HFFc6 (cell line): ENCODE measurements around the gene DPP6. TPM values are rescaled to one million over a fixed set of nuclear protein-coding genes. Genes with fewer than 3 reads are reported as not detected.

Experiments
- DNase-seq: peaks from one replicate; pipeline ENCODE4 v3.0.0-alpha.2; 2018
- H3K27ac Mint-ChIP-seq: 2 replicates; pipeline ENCODE4 v1.8.0; 2020; ENCODE audit warnings: mild to moderate bottlenecking, mixed read lengths
- H3K27me3 Mint-ChIP-seq: 2 replicates; pipeline ENCODE4 v1.8.0; 2021; ENCODE audit warnings: mild to moderate bottlenecking, moderate library complexity, mixed read lengths; ENCODE audit not compliant: insufficient read depth
- H3K36me3 Mint-ChIP-seq: 2 replicates; pipeline ENCODE4 v1.8.0; 2021; ENCODE audit warnings: low read depth, mixed read lengths
- H3K4me1 Mint-ChIP-seq: 2 replicates; pipeline ENCODE4 v1.8.0; 2020; ENCODE audit warnings: low read depth, mixed read lengths
- H3K4me3 Mint-ChIP-seq: 2 replicates; pipeline ENCODE4 v1.8.0; 2020; ENCODE audit warnings: mild to moderate bottlenecking, moderate library complexity, mixed read lengths
- H3K9me3 Mint-ChIP-seq: 2 replicates; pipeline ENCODE4 v1.8.0; 2020; ENCODE audit warnings: mild to moderate bottlenecking, mixed read lengths
- CTCF ChIP-seq: fragments of 200-600 bp; sonication (generic); IDR thresholded peaks from 2 replicates; pipeline ENCODE4 v1.5.0; 2021; ENCODE audit warnings: antibody characterized with exemption, mild to moderate bottlenecking
- total RNA-seq, 6 experiments: library from RNA; stranded (reverse); fragmentation: NEBNext Ultra II Directional; extraction: Animal tissue kit (Norgen Biotek cat#: 25700); gene quantifications; 2 replicates in 1 of 6; 3 replicates in 5 of 6; pipeline ENCODE4 v1.2.3, GENCODE V29; 2021

The DPP6 gene
- total RNA-seq, 6 experiments from 2014 or later = not detected

- H3K36me3 Mint-ChIP-seq = peaks cover 4% of the 10 kb centered on the region; the same call in 1 of the 2 replicates
- H3K4me3 Mint-ChIP-seq = no peak overlapping the region
- peaks cover 73% of the 10 kb centered on the region for H3K9me3 Mint-ChIP-seq
- H3K27me3 Mint-ChIP-seq = peaks cover 1% of the 10 kb centered on the region
- no peaks in the 10 kb centered on the region for H3K4me1 Mint-ChIP-seq
- no peak for DNase-seq
- TF ChIP-seq CTCF = no peak
- no peak overlapping the region for H3K27ac Mint-ChIP-seq
These were observed 204.0 kb downstream of the DPP6 start for GRCh38 chr7:154256150-154256549.

GRCh38 chr7:154259396-154259795 lies 207.2 kb downstream of the DPP6 start:
- H3K27me3 Mint-ChIP-seq = peaks cover 1% of the 10 kb centered on the region
- H3K4me3 Mint-ChIP-seq = no peak overlapping the region
- DNase-seq = no peak
- H3K36me3 Mint-ChIP-seq = peaks cover 4% of the 10 kb centered on the region; the same call in 1 of the 2 replicates
- H3K27ac Mint-ChIP-seq = no peak overlapping the region
- no peaks in the 10 kb centered on the region for H3K4me1 Mint-ChIP-seq
- no peak for TF ChIP-seq CTCF
- H3K9me3 Mint-ChIP-seq = peaks cover 62% of the 10 kb centered on the region

- Mint-ChIP-seq H3K36me3 (no peaks in the 10 kb centered on the region), H3K4me1 (no peaks in the 10 kb centered on the region), H3K27me3 (no peaks in the 10 kb centered on the region), H3K9me3 (peaks cover 71% of the 10 kb centered on the region), H3K4me3 (no peak overlapping the region), H3K27ac (no peak overlapping the region)
- no peak for TF ChIP-seq CTCF
- no peak for DNase-seq
These were observed 235.2 kb downstream of the DPP6 start for GRCh38 chr7:154287356-154287755.

- no peak for DNase-seq
- H3K27ac Mint-ChIP-seq = no peak overlapping the region
- no peaks in the 10 kb centered on the region for H3K27me3 Mint-ChIP-seq
- no peaks in the 10 kb centered on the region for H3K36me3 Mint-ChIP-seq
- no peaks in the 10 kb centered on the region for H3K4me1 Mint-ChIP-seq
- TF ChIP-seq CTCF = no peak
- H3K9me3 Mint-ChIP-seq = peaks cover 77% of the 10 kb centered on the region
- H3K4me3 Mint-ChIP-seq = no peak overlapping the region
These were observed 236.9 kb downstream of the DPP6 start for GRCh38 chr7:154289119-154289518.

- Mint-ChIP-seq H3K4me1 (no peaks in the 10 kb centered on the region), H3K27ac (no peak overlapping the region), H3K27me3 (no peaks in the 10 kb centered on the region), H3K4me3 (no peak overlapping the region), H3K36me3 (no peaks in the 10 kb centered on the region), H3K9me3 (peaks cover 75% of the 10 kb centered on the region)
- no peak for DNase-seq
- no peak for TF ChIP-seq CTCF
These were observed 244.2 kb downstream of the DPP6 start for GRCh38 chr7:154296443-154296842.

GRCh38 chr7:154299736-154300135 lies 247.5 kb downstream of the DPP6 start:
- Mint-ChIP-seq H3K27ac (no peak overlapping the region), H3K4me3 (no peak overlapping the region), H3K4me1 (no peaks in the 10 kb centered on the region), H3K9me3 (peaks cover 80% of the 10 kb centered on the region), H3K36me3 (peaks cover 5% of the 10 kb centered on the region; the same call in 1 of the 2 replicates), H3K27me3 (no peaks in the 10 kb centered on the region)
- no peak for TF ChIP-seq CTCF
- no peak for DNase-seq
